NCI-H460 (cell line): ENCODE data around the gene ERP27. TPM values are rescaled to one million over a fixed set of nuclear protein-coding genes. Genes with fewer than 3 reads are reported as not detected.

Experiments
- DNase-seq: peaks from one replicate; pipeline ENCODE4 v3.0.0-alpha.2; 2016; ENCODE audit warnings: low read depth; ENCODE audit errors: extremely low read depth
- polyA plus RNA-seq: library from polyadenylated mRNA; depleted of rRNA; stranded (reverse); fragments of >200 nt; gene quantifications from 2 replicates; pipeline ENCODE4 v1.2.3, GENCODE V29; 2014; cell fraction: nucleus; rRNA removed
- total RNA-seq: library from RNA; depleted of rRNA; stranded (reverse); fragments of >200 nt; shearing (Covaris generic); gene quantifications from 2 replicates; pipeline ENCODE4 v1.2.3, GENCODE V29; 2014; rRNA removed

Gene ERP27
- not detected in 2 replicates for total RNA-seq
- polyA plus RNA-seq, result not detected in 2 replicates

GRCh38 chr12:14938301-14938700 is at the start of gene ERP27:
ERP27 (minus strand) TSS chr12:14938537; CDS start chr12:14938508, 29 bp downstream.
- no peak for DNase-seq

DNA sequence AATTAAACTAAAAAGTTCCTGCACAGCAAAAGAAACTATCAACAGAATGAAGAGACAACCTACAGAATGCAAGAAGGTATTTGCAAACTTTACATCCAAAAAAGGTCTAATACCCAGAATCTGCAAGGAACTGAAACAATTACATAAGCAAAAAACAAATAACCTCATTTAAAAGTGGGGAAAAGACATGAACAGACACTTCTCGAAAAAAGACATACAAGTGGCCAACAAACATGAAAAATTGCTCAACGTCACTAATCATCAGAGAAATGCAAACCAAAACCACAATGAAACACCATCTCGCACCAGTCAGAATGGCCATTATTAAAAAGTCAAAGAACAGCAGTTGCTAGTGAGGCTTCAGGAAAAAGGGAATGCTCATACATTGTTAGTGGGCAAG is 49.7 kb upstream of the ERP27 start:
- DNase-seq, result no peak

DNA sequence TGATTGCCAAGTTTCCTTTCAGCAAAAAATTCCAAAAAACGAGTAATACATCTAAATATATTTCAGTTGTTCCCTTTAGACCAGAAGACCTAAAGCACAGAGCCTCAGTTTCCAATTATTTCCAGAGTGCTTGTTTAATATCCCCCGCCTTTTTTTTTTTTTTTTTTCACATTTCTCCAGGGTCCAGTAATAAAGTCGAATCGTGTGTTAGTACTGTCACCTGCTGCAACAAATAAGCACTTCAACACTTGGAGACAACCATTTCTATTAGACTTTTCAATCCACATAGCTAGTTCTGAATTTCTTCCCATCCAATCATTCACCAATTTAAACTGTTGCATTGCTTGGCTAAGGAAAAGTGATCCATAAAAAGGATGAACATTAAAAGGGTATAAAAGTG is 48.1 kb upstream of the ERP27 start:
- DNase-seq, result no peak

DNA sequence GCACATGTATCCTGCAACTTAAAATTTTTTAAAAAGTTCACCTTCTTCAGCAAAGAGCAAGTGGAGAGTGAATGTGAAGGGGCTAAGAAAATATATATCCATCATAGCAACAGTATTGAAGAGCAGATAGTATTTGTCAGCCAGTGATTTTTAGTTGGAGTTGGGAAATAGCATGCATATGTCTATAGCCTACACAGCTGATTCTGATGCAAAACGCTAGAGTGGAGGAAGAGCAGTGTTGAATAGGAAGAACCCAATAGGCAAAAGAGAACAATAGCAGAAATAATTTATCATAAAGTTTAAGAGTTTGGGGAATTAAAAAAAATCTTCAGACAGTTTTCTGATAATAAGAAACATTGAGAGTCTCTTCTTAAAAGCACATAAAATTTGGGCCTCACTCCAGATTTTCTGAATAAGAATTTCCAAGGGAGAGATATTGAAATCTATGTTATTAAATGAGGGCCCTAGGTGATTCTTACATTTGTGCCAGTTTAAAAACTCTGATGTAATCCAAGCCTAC is 46.5 kb upstream of the ERP27 start:
- DNase-seq, result no peak

DNA sequence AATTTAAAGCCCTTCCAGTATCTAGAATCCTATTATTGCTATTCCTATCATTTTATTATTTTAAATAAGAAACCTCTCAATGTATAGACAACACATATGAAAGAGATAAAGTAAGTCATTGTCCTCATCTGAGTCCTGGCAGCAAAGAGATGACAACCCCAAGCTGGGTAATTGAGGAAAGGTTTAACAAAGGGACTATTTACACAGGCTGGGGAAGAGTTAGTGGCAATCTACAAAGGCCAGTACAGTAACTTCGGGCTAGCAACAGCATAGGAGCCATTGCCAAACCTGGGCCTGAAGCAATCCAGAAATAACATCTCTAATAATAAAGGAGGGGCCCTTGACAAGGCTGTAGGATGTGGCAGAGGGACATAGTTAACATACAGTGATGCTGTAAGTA is 45.7 kb upstream of the ERP27 start:
- no peak for DNase-seq

DNA sequence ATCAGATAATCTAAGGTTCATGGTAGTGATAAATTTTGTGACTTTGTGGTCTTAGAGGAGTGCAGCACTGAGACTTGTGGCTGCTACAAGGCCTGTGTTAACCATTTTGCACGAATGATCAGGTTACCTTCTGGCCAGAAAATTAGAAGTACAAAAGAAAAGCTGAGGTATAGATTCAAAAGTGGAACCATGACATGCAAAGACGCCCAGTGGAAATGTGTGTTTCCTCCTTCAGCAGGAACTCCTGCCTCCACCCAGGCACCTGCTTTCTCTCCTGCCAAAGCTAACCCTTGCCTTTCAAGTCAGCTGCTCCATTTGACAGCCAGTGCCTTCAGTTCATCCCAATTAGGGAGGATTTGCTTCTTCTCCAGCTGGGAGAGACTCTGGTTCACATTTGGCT is 44.7 kb upstream of the ERP27 start:
- no peak for DNase-seq

DNA sequence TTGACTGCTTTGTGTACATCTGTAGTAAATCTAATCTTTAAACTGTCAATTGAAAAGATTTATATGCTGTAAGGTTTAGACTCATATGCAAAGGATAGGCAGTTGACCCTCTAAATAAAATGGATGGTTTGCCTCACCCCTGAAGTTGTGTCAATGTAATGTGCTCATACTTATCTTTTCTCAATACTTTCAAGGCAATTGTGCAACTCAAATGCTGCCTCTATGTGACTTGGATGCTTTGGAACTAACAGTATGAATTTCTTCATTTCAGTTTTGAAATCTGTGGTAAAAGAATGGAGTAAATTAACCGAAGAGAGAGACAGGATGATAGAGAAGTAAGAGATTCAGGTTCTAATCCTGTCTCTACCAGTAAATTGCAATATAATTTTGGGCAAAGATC is 44.2 kb upstream of the ERP27 start:
- DNase-seq, result no peak

DNA sequence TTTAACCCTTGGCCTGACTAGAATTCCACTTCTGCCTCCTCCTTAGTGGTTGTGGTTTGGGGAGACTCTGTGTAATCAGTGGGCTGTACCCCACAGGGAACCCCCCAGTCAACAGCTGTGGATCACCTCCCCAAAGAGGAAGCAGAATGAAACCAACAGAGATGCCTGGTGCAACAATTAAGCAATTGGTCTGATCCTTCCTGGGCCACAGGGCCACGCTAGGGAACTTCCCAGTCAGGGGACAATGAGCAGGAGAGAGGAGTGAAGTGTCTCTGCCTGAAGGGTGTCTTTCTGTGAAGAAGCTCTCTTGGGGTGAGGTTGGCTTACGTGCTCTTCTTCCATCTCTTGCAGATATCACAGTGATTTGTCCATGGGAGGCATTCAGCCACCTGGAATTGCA is 42.7 kb upstream of the ERP27 start:
- no peak for DNase-seq

GRCh38 chr12:14979468-14979867 is 41.1 kb upstream of the ERP27 start:
- no peak for DNase-seq

DNA sequence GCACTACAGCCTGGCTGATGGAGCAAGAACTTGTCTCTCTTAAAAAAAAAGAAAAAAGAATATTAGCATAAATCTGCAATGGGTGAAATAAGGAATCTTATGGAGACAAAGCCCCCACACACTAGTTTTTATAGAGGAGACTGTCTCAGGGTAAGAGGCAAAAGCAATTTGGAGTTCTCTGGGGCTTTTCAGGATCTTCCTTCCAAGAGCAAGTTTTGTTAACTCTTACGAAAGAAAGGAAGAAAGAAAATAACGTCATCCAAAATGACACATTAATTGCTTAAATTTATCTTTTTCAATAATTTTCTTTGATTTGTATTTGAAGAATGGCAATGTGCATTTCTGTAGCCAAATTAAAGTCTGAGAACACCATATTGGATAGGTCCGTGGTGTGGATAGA is 38.3 kb upstream of the ERP27 start:
- no peak for DNase-seq

- no peak for DNase-seq
Measured at GRCh38 chr12:14975457-14975856, 37.1 kb upstream of the ERP27 start.

DNA sequence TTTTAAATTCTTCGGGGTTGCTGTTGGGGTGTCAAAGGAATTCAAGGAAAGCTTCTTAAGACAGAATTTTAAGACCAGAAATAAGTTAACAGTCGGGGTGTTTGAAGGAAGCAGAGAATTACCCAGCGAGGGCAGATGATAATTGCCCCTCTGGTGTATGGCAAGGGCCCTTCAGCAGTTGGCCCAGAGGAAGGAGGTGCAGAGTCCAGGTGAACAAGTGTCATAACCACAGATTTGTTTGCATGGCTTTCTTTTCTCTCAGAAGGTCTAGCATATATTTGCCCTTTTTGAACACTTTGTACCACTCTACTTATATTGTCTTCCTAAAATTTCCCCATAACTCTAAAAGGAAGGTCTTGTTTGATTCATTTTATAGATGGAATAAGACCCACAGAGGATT is 36.3 kb upstream of the ERP27 start:
- no peak for DNase-seq

DNA sequence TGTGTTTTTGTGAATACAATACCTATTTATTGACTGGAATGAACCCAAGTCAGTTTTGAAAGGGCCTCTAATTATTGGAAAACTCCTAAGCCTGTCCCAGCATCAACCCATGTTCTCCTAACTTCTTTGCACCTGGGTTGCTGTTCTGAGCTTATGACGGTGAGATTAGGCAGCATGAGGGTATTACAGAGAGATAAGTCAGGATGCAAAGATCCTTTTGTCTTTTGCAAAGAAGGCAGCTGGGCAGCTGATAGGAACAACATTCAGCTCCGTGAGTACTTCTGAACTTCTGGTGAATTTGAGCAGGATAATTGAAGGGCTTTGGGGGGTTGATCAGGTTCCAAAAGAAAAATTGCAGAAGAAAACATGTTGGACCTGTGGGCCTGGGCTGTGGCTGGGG is 34.5 kb upstream of the ERP27 start, which contains the start of gene PDE6H:
Gene PDE6H (plus strand): TSS at position 227 of the 400 bp plus-strand sequence. CDS start 4,971 bp downstream, outside the sequence.
- no peak for DNase-seq

DNA sequence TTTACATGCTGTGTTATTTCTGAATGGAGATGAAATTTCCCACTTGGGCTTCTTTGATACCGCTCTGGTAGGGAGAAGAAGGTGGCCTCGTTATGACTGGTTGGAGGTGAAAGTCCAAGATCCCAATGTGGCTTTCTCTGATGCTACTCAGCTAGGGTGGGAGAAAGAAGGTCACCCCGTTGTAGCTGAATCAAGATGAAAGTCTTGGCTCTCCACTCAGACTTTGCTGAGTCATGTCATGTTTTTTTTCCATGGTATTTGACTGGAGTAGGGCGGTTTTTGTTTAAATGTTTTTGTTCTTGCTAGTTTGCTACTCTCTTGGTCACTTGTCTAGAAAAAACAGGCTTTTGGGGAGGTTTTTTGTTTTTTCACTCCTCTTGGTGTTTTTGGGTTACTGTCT is 32.1 kb upstream of the ERP27 start:
- DNase-seq, result no peak

- DNase-seq, result no peak
Measured at GRCh38 chr12:14968478-14968877, 30.1 kb upstream of the ERP27 start.

- DNase-seq, result no peak
Measured at GRCh38 chr12:14965221-14965620, 26.9 kb upstream of the ERP27 start.

- no peak for DNase-seq
Measured at GRCh38 chr12:14964406-14964805, 26.1 kb upstream of the ERP27 start.

GRCh38 chr12:14963520-14963919 is 25.2 kb upstream of the ERP27 start:
- DNase-seq, result no peak

DNA sequence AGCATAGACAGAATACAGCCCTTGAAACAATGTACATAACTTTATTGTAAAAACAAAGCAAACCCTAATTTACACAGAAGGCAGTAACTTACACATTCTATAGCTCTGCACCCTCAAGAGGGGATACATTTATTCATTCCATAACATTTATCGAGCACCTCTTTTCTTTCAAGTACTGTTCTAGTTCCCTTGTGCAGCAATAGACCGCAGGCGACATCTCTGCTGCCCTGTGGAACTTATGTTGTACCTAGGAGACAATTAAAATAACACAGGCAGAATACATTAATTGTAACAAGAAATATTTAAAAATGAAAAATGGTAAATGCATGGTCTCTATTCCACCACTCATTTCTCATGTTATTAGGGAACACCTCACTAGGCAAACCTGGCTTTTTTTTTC is 24.5 kb upstream of the ERP27 start:
- DNase-seq, result no peak

DNA sequence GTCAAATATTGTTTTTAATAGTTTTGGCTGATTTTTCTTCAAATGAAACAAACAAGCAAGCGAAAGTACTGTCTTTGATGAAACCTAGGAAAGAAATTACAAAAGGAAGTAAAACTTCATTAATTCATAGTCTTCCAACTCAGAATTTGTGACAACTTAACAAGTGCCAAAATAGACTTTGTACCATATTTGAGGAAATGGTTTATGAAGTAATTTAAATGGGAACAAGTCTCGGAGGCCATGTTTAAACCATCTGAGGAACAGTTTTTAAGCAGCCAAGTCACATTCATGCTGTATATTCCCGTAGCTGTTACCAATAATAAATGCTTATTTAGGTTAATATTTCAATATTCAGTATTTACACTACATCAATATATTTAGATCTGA is 23.8 kb upstream of the ERP27 start:
- no peak for DNase-seq

GRCh38 chr12:14961466-14962152 is 23.3 kb upstream of the ERP27 start, which contains the start of gene ARHGDIB:
ARHGDIB (minus strand) TSS chr12:14961601; CDS start chr12:14950712, 10,889 bp downstream.
- no peak for DNase-seq
